GM19239 (cell line): Measurements from ENCODE around the gene SEC24B.
"Not testable (repeated sequence)": the region's sequence is repeated elsewhere in the genome, so short reads cannot be mapped to it uniquely, and the experiment has no call there.

ENCODE experiments used
- DNase-seq: peaks from one replicate; pipeline ENCODE4 v3.0.0; 2011; ENCODE audit warnings: low spot score; ENCODE audit not compliant: insufficient read length
- FAIRE-seq: peaks from 2 replicates; lab custom pipeline; 2011; peaks lifted over from hg19 to GRCh38; lab: Jason Lieb, UNC

Gene SEC24B

DNA sequence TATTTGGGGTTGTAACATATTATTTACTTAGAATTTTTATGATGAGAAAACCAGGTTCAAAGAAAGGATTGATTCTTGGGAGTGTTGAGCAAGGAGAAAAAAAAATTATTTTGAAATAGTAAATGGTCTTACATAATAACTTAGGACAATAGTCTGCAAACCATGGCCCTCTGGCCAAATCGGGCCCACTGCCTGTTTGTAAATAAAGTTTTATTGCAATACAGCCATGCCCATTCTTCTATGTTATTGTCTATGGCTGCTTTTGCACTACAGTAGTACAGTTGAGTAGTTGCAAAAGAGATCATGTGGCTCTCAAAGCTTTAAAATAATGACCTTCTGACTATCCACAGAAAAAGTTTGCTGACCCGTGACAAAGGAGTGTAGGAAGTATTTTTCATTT is 63.3 kb downstream of the SEC24B start:
- FAIRE-seq (no peak), DNase-seq (no peak)

DNA sequence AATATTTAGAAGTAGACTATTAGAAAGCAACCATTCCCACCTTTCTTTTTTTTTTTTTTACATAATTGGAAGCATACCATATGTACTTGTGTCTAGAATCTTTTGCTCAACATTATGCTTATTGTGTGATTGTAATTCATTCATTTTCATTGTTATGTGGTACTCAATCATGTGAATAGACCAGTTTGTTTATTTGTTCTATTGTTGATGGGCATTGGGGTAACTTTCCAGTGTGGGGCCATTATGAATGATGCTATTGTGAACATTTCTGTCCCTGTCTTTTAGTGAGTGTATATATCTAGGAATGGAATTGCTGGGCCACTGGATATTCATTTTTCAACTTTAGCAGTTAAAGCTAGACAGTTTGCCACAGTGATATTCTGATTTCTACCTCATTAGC is 63.9 kb downstream of the SEC24B start:
- DNase-seq (no peak), FAIRE-seq (no peak)

DNA sequence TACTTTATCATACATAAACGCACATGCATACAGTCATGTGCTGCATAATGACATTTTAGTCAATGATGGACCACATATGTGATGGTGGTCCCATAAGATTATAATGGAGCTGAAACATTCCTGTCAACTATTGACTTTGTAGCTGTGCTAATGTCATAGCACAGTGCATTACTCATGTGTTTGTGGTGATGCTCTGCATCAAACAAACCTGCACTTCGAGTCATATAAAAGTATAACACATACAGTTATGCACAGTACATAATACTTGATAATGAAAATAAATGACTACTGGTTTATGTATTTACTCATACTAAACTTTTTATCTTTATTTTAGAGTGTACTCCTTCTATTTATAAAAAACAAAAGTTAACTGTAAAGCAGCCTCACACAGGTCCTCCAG is 65.9 kb downstream of the SEC24B start:
- FAIRE-seq, result no peak
- no peak for DNase-seq

DNA sequence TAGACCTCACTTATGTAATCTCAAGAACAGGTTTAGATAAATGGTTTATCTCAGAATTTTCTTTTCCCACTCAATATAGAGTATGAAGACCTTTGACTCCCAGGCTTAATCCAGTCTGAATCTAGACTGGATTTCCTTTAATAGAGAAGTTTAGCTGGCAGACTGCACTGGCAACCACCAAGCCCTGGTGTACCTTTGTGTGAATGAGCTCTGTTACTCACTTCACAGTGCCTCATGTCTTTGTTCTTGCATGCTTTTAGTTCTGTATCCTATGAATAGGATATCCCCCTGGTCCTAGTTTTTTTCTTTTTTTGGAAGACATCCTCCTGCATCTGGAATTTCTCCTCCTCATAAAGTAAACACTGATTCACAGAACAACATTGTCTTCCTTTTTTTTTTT is 73.3 kb downstream of the SEC24B start:
- no peak for DNase-seq
- no peak for FAIRE-seq

DNA sequence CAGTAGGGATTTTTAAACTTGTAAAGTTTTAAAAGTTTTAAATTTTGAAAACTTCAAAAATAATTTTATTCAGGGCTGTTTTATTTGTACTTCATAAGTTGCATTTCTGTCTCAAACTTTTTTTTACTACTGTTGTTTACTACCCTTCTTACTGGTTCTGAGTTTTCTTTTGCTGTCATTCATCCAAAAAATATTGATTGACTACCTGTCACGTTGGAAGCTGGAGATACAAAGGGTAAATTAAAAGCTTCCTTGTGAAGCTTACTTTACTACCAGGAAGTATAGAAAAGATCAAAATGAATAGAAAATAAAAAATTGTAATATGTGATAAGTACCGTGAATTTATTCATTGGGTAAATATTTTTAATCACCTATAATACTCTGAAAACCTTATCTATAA is 77.1 kb downstream of the SEC24B start:
- DNase-seq (no peak), FAIRE-seq (no peak)

DNA sequence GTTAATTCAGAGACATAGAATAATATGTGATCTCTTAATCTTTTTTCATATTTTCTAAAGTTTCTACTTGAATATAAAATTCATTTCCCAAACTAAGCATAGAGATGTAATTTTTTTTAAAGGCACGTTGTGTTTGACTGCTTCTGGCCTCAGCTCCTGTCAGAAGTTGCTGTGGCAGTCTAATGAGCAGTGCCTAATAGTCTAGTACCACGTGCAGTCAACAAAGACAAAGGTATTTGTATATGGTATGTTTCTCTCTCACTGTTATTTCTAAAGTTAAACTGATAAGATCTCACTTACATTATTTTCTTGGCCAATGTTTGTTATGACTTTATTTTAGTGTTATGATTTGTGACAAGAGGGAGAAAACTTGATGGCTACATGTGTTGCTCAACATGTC is 77.8 kb downstream of the SEC24B start:
- FAIRE-seq, result no peak
- DNase-seq, result no peak

DNA sequence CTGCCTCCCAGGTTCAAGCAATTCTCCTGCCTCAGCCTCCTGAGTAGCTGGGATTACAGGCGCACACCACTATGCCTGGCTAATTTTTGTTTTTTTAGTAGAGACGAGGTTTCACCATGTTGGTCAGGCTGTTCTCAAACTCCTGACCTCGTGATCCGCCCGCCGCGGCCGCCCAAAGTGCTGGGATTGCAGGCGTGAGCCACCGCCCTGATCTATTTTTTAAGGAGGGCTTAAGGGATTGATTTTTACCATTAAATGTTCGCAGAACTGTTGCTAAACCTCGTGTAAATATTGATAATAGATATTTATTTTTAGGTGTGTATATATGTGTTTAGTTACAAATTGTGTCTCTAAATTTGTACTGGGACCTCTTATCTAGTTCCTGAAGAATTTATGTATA is 79.8 kb downstream of the SEC24B start:
- not testable (repeated sequence) for FAIRE-seq, DNase-seq

DNA sequence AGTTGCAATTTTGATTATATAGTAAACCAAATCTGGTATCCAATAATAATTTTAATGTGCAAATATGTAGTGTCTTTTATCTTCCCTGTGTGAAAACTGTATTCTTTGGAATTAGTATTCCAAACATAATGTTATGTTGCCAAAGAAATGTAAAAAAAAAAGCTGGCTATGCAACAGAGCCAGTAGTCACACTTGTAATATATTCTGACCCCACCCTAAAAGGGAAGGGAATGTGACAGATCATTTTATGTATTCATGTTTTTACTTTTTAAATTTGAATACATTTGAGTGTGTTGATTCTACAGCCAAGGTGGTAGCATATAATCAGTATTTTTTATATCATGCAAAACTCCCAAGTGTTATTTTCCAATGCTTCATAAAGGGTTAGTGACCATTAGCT is 98.6 kb downstream of the SEC24B start:
- FAIRE-seq, result no peak
- no peak for DNase-seq

DNA sequence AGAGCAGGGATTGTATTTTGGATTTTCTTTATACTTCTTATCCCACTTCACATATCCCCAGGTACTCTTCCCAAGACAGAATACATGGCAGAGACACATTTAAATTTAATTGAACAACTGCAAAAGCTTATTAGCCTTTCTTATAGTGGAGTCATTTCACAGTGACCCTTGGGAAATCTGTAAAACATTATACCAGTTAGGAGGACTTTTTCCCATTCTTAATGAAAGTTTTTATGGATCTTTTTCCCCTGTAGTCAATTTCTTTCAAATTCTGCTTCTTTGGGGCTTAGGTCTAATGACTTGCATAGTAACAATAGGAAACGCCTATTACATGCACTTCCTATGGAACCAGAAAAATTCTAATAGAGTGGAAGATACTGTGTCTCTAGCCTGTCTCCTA is 111.8 kb downstream of the SEC24B start:
- no peak for DNase-seq
- no peak for FAIRE-seq

DNA sequence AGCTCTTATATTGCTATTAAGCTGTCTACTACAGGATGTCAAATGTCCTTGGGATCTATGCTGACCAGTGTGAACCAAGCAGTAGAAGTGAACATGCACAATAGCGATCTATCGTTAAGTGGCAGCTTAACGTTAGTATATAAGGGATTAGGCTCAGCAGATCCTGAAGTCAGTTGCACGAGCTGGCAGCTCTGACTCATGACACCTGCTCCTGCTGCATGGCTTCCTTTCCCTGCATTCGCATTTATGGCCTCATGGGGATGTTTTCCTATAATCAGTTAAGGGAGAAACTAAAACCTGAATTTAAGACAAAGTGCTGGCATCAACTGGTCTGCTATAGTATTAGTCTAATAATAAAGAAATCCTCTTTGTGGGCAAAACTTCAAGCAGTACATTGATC is 113.8 kb downstream of the SEC24B start:
- FAIRE-seq (no peak), DNase-seq (no peak)

DNA sequence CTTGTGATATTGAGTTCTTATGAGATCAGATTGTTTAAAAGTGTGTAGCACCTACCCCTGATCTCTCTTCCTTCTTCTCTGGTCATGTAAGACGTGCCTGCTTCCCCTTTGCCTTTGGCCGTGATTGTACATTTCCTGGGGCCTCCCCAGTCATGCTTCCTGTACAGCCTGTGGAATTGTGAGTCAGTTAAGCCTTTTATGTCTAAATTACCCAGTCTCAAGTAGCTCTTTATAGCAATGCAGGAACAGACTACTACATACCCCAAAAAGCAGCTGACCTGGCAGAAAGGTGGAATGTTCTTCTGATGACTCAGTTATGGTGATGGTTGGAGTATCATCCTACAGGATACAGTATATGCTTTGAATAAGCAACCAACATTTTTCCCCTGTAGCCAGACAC is 115.0 kb downstream of the SEC24B start:
- DNase-seq (no peak), FAIRE-seq (no peak)

DNA sequence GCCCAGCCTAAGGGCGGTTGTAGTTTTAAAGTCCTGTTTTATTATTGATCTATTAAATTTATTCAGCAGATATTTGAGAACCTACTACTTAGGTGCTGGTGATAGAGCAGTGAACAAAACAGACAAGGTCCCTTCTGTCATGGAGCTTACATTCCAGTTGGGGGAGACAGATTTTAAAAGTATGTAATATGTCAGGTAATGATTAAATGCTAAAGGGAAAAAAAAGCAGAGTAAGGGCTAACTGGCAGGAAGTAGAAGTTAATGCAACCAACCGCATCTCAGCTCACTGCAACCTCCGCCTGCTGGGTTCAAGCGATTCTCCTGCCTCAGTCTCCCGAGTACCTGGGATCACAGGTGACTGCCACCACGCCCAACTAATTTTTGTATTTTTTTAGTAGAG is 118.6 kb downstream of the SEC24B start:
- no peak for FAIRE-seq

DNA sequence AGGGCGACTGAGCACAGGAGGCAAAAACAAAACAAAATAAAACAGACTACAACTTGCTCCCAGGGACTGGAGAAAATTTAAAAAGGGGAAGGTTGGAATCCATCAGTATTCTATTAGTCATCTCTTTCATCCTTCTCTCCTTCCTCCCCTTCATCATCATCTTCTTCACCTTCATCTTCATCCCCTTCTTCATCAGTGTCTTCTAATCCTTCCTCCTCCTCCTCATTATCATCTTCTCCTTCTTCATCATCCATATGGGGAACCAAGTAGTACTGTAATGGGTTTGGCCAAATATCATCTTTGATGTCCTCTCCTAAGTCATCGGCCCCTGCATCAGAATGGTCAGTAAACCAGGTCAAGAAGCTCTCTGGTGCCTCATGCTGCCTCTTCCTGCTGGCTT is 119.5 kb downstream of the SEC24B start:
- no peak for DNase-seq
- FAIRE-seq, result no peak

More for the DNA sequence above, 118.6 kb downstream of the SEC24B start:
- no peak for DNase-seq

DNA sequence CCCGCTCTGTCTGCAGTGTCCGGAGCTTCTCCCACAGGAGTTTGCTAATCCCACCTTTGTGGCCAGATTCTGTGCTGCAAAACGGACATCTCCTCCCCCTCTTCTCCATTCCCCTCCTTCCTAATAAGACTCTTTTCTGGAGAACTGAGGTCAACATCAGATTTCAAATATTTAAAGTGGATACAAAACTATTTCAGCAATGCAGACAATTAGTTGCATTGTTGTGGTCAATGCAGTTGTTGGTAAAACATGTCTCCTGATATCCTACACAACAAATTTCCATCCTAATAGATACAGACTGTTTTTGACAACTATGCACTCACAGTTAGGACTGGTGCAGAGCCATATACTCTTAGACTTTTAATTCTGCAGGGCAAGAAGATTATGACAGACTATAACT is 121.4 kb downstream of the SEC24B start:
- FAIRE-seq, result no peak
- no peak for DNase-seq

DNA sequence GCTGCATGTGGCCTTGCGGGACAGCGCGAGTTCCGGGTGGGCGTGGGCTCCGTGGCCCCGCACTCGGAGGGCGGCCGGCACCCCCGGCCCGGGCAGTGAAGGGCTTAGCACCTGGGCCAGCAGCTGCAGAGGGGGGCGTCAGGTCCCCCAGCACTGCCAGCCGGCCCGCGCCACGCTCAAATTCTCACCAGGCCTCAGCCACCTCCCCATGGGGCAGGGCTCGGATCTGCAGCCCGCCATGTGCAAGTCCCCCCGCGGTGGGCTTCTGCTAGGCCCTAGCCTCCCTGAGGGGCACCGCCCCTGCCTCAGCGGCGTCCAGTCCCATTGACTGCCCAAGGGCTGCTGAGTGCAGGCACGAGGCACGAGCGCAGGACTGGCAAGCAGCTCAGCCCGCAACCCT is 123.8 kb downstream of the SEC24B start:
- DNase-seq (no peak), FAIRE-seq (no peak)

DNA sequence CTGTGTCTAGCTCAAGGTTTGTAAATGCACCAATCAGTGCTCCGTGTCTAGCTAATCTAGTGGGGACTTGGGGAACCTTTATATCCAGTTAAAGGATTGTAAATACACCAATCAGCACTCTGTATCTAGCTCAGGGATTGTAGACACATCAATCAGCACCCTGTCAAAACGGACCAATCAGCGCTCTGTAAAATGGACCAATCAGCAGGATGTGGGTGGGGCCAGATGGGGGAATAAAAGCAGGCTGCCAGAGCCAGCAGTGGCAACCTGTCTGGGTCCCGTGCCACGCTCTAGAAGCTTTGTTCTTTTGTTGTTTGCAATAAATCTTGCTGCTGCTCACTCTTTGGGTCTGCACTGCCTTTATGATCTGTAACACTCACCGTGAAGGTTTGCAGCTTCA is 124.5 kb downstream of the SEC24B start:
- not testable (repeated sequence) for FAIRE-seq, DNase-seq

DNA sequence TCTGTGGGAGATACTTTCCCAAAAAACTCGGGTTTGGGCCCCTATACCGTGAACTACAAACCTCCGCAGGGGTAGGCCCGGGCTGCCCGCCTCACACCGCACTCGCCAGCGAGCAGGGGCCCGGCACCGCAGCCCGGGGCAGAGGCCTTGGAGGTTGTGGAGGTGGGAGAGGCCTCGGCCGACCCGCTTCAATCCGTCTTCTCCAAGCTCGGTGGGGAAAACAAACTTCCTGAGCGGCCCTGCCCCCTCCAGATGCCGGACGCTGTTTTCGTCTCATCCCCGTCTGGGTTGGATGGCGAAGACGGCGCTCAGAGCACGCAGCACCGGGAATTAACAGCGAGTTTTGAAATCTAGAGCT is 126.0 kb downstream of the SEC24B start:
- peak; percentile 28 for FAIRE-seq
- DNase-seq, result peak; percentile 25

DNA sequence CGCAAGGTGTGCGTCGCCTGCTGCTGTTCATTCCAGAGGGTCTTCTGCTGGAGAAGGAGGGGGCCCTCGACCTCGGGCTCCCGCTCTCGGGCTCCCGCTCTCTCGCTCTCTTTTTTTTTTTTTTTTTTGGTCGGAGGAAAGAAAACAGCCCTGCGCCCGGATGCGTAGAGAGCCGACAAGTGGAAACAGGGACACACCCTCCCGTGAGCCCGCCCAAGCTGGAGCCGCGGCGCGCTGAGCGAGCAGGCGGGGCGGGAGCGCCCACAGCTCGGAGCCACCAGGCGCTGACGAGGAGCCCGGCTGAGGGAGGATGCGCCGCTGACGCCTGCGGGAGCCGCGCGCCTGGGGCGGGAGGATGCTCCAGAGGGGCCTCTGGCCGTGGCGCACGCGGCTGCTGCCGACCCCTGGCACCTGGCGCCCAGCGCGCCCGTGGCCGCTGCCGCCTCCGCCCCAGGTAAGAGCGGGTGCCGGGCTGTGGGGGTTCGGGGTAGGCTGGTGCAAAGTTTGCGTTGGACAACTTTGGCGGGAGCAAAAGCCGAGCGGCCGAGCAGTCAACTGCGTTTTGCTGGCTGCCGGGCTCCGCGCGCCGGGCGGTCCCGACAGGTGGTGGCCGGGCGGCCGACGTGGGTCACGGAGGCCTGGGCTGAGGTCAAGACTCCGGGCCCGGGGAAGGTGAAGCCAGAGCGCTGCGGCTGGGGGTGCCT is 126.5 kb downstream of the SEC24B start, which contains the start of gene MCUB:
MCUB (plus strand) TSS at position 264 of the 704 bp plus-strand sequence; CDS start at position 356, 92 bp downstream.
- peak; percentile 89 for DNase-seq
- FAIRE-seq, result peak; percentile 73

DNA sequence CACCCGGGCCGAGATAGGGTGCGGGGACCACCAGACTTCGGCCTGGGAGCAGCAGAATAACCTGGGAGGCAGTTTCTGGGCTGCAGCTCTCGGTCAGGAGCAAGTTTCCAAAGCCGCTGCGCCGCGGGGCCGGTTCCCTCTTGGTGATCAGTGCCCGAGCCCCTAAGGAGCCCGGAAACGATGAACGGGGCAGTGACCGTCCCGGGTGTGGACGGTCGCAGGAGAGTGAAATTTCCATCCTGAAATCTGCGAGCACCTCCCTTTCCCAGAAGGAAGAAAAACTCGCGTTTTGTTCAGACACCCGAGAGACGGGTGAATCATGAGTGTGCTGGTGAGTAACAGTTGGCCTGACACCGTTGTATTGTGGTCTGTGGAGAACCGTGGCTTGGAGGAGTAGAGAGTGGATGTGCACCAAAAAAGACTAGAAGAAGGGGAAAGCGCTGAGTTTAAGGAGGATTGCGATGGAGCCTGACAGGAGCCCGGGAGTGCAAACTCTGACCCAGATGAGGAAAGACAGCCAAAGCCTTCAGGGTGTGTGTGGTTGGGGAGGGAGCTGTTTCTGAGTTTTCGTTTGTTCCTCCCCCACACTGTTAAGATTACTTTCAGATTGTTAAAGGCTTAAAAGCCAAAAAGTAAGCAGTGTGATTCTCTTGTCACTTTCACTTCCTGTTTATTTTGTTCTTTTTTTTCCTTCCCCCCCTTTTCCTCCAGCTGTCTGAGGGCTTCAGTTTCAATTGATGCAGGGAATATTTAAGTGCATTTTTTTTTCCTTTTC is 127.3 kb downstream of the SEC24B start:
- peak; percentile 71 for DNase-seq
- FAIRE-seq, result peak; percentile 99

DNA sequence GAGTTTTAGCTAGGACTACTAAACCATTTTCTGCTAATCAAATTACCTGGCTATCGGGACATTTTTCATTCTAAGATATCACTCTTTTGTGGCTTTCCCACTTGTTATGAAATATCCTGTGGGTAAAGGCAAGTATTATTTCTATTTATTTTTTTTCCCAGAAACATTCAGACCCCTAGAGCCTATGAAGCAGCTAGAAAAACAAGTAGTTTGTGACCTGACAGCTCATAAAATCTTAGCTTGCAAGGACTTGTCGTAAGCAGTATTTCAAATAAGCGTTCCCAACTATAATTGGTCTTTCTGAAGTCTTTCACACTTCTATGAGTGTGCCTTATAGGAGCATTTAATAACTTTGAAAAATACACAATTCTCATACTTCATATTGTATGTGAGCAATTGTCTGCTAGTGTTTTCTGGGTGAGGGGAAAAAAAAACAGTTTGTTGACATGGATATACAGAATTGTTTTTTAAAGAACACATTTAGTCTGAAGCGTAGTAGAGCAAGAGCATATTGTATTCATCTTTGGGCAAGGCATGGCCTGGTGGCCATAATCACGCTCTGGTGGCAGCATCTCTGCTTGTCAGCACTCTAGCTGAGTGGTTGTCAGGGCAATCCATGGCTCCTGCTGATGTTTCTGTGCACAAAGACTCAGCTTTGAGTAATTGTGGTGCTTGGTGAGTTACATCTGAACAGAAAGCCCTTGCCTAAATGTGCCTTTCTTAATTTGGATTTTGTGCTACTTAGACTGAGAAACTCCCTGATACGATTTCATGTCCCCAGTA is 129.0 kb downstream of the SEC24B start:
- no peak for FAIRE-seq
- DNase-seq, result no peak

DNA sequence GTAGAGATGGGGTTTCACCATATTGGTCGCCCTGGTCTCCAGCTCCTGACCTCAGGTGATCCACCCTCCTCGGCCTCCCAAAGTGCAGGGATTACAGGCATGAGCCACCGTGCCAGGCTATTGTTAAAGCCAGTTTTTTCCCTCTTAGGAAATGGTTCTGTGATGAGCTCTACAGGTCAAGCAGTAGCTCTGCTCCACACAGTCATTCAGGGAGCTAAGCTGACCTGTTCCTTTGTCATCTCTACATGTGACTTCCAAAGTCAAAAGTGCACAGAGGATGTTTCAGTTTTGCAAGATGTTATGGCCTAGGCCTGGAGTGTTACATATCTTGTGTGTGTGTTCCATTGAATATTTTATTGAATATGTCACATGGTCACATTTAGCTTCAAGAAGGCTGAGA is 137.9 kb downstream of the SEC24B start:
- FAIRE-seq (no peak), DNase-seq (no peak)
